Astrocyte of the hippocampus (primary cell): ENCODE data around the gene HOXA11.

Experiments used
- DNase-seq: peaks from one replicate; pipeline ENCODE4 v3.0.0; 2011; ENCODE audit warnings: low read depth, low spot score

The HOXA11 gene

DNA sequence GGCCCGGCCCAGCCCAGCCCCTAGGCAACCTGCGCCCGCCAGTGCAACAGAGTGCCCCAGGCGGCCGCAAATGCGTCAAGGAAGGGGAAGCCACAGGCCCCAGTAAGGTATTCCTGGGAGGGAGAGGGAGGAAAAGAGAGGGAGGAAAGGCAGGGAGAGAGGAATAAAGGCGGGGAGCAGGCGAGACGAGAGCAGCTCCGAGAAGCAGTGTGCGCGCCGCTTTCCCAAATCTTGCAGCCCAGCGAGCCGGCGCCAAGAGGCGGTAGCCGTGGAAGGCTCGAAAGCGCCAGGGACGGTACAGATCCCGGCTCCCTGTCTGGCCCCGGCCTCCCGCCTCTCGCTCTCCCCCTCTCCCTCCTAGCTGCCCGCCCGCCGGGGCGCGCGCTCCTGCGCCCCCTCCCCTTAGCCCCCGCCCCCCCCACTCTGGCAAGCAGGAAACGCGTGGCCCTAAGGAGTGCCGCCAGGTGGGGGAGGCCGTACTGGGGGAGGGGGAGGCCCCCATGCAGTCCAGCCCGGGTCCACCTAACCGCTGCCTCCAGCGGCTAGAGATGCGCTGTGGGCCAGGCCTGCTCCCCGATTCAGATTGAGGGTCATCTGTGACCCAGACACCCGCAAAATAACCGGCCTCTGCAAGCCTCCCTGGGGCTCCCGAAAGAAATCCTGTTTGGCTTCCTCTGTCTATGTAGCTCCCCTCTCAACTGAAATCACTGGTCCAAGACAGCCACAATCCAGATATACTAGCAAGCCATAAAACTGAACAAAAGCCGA, 15.2 kb downstream of the HOXA11 start:
- DNase-seq: no peak

DNA sequence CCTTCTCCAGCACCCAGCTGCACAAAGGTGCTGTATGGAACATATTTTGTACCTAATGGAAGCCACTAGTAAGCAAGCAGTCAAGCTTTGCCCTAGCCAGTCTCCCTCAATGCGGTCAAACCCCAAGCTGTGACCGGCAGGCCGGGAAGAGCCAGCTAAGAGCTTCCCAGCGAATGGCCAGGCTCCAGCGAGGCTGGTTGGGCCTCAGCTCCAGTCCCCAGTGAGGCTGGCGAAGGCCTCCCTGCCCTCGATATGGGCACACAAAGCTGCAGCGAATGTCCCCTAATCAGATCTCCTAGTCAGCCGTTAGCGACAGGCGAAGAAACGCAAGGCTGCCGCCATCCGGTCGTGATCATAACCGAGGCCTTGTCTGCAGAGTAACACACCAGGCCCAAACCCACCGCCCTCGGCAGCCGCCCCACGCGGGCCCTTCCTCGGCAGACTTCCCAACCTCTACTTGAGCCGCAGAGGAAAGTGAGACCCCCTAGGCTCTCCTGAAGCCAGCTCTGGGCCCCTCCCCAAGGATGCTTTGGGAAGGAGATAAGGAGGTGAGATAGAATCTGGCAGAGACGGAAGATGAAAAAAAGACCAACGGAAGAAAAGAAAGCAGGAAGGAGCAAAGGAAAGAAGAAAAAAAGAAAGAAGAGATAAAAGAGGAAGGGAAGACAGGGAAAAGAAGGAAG, 16.6 kb downstream of the HOXA11 start:
- no peak for DNase-seq

DNA sequence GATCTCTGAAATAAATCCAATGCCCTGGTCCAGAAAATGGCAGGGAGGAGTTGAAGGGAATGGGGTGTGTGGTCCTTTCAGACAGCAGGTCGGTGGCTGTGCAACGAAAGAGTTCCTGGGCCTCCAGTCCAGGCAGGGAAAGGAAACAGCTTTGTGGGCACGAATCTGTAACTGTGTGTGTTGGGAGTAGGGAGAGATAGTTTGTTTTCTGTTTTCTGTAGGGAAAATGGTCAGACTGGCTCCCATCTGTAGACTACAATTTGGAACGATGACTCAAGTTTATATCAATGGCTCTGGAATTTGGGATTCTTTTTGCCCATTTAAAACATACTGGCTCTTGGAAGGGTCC, 17.1 kb downstream of the HOXA11 start:
- no peak for DNase-seq

DNA sequence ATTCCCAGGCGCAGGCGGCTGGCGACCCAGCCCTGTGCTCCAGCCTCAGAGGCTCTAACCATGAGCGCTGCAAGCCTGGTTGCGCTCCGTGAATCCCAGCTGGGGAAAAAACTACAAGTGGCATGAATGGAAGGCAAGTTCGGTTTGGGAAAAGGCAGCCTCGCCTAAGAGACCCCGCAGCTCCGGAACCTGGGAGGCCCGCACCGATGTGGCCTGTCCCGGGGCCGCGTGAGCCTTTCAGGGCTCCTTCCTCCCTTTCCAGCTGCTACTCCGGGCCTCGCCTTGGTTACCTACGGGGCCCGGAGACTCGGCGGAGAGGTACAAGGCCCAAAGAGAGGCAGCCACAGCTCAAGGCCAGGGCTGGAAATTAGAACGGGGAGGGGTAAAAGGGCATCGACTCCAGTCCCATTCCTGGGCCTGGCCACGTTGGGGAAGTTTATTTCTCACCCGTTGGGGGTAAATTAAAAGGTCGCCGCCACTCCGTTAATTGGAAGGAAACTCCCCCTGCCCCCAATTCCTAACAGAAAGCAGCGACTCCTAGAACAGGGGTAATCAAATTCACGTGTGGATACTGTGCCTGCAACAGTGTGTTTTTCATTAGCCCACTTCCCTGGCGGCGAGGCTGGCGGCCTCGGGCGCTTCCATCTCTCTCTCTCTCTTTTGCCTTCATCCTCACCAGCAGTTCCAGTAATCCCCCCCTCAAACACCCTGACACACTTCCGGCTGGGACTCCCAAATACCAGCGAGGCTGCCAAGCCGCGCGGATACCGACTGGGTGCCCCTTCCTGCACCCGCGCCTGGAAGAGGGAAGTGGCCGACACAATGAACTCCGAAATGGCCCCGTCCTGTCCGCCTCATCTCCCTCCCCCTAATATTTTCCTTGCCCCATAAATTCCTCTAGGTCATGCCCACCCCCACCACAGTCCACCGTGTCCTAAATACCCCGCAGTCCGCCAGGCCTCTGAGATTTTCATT, 18.2 kb downstream of the HOXA11 start:
- no peak for DNase-seq

DNA sequence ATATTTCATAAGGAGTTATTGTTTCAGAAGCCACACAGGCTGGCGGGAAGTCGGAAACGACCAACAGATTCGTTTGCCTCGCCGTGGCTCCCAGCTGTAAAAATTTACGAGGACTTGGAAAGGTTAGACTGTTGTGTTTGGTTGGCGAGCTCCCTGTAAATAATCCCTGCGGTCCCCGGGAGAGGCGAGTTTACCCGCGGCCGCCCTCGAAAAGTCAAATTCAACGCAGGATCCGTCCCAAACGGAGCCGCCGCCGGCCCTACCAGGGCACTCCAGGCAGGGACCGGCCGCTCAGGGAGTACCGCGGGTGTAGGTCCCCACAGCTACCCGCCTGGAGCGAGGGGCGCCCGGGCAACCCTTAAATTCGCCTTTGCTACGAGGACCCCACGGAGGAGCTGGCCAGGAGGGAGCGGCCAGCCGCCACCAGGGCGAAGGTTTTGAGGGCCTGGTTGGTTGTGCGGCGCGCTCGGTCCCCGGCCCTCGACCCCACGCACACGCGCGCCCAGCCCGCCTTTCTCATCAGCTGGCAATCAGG, 19.0 kb downstream of the HOXA11 start:
- no peak for DNase-seq

DNA sequence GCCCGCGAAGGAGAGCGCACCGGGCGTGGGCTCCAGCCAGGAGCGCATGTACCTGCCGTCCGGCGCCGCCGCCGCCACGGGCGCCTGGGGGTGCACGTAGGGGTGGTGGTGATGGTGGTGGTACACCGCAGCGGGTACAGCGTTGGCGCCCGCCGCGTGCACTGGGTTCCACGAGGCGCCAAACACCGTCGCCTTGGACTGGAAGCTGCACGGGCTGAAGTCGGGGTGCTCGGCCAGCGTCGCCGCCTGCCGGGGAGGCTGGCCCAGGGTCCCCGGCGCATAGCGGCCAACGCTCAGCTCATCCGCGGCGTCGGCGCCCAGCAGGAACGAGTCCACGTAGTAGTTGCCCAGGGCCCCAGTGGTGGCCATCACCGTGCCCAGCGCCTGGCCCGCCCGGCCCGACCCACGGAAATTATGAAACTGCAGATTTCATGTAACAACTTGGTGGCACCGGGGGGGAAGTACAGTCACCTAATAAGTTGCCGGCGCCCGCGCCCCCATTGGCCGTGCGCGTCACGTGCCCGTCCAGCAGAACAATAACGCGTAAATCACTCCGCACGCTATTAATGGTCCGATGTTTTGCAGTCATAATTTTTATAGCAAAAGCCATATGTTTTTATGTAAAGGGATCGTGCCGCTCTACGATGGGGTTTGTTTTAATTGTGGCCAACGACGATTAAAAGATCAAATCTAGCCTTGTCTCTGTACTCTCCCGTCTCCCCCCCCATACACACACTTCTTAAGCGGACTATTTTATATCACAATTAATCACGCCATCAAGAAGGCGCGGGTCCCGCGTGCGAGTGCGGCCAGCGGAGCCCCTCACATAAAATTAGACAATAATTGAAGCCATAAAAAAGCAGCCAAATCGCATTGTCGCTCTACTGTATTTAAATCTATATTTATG, 19.7 kb downstream of the HOXA11 start, which contains the start of gene HOXA9:
TSS of gene HOXA9 (minus strand) at position 449 of the 907 bp plus-strand sequence. CDS start at position 369, 80 bp downstream.
- no peak for DNase-seq

DNA sequence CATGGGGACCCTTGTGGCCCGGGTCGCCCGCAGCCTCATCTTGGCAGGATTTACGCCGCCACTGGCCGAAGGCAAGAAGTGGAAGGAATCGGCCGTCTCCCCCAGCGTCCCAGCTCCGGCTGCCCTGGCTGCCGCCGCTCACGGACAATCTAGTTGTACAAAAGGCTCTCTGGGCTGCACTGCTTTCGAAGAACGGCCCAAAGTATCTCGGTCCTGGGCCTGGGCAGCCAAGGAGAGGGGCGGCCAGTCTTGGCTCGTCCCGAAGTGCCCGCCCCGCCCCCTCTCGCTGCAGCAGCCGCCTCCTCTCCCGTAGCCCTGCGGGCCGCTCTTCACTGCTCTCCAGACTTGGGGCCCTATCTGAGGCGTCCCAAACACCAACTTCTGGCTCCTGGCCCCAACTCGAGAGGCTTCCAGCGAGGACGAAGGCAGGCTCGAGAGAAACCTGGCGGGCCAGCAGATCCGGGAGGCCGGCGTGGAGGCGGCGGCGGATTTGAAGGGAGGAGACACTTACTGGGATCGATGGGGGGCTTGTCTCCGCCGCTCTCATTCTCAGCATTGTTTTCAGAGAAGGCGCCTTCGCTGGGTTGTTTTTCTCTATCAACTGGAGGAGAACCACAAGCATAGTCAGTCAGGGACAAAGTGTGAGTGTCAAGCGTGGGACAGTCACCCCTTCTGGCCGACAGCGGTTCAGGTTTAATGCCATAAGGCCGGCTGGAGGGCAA, 20.5 kb downstream of the HOXA11 start:
- no peak for DNase-seq

DNA sequence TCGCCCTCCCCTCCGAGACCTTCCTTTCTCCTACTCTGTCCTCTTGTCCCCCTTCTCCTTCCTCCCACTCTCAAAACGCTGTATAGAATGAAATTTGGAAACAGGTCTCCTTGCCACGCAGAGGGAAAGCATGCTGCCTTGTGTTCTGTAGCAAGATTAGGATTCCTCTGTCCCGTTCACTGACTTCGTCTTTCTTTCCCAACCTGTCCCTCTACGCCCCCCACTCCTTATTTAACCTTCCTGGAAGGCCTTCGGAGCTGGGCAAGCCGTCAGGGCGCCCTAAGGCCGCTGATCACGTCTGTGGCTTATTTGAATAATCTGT, 21.0 kb downstream of the HOXA11 start:
- no peak for DNase-seq

DNA sequence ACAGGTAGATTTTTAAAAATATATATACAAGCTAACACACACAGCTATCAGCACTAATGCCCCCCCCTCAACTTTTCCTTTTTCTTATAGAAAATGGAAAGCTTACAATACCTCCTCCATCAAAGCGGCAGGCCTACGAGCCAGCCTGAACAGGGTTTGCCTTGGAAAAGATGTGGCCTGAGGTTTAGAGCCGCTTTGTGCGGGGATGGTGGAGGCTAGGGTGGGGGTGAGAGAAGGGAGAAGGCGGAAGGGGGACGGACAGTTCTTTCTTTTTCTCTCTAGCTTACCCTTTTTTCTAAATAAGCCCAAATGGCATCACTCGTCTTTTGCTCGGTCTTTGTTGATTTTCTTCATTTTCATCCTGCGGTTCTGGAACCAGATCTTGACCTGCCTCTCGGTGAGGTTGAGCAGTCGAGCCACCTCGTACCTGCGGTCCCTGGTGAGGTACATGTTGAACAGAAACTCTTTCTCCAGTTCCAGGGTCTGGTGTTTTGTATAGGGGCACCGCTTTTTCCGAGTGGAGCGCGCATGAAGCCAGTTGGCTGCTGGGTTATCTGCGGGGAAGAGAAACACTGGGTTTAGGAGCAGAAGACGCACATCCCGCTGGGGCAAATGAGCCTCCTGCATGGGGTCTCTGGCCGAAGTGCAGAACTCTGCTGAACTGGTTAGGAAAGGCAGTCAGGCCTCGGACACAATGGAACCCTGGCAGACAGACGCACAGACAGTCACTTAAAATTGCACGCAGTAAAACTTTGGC, 21.6 kb downstream of the HOXA11 start:
- no peak for DNase-seq

DNA sequence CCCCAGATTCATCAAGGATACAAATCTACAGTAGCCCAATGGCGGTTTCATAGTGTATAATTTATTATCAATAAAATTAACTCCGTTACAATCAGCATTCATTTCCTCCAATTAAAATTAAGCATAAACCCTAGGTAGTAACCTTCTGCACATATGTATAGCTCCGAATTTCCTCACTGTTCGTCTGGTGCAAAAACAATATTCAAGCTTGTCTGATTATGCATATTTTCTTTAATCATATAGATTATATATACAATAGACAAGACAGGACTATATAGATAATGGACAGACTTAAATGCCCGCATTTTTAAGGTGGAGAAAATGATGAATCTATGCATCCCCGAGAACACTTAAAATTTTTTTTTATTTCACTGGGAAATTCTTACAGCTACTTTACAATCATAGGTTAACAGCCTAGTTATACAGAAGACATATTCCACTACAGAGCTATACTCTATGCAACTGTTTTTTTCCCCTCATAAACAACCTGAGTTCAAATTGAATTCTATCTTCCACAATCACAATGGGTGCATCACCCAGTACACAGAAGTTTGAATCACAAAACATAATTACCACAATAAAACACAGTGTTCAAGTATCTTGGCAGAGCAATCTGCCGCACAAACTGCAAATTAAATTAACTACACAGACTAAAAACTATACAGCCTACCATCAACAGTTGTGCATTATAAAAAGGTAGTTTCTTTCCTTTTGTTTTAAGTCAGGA, 22.3 kb downstream of the HOXA11 start:
- no peak for DNase-seq

DNA sequence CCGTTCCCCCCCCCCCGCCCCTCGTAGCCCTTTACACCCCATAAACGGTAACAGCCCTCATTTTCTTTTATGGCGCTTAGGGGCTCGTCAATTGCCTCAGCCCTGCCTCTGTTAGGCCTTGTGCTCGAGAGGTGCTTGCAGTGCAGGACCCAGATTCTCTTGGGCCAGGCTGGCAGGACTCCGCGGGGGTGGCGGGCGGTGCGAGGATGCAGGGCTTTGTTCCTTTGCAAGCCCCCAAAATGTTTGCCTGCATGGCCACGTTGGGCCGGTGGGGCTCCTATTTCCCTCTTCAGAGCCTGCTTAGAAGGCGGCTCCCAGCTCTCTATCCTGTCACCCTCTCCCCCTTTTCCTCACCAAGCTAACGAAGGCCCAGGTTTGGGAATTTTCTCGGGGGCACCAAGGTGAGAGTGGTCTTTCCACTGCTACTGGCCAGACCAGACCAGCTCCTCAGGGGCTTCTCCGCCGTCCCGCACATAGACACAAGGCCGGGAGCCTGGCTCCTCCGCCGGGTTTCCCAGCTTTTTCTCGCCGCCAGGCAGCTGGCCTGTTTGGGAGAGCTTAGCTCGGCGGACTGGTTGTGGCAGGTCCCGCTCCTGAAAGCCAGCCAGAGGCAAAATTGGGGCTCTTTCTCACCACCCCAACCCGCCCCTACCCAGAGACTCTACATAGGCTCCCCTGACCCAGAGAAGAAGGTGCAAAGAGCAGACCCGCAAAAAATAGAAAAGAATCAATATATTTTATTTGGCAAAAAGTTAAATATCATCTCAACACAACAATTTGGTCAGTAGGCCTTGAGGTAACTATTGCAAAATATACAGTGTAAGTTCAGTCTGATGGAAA, 23.1 kb downstream of the HOXA11 start:
- DNase-seq: no peak

DNA sequence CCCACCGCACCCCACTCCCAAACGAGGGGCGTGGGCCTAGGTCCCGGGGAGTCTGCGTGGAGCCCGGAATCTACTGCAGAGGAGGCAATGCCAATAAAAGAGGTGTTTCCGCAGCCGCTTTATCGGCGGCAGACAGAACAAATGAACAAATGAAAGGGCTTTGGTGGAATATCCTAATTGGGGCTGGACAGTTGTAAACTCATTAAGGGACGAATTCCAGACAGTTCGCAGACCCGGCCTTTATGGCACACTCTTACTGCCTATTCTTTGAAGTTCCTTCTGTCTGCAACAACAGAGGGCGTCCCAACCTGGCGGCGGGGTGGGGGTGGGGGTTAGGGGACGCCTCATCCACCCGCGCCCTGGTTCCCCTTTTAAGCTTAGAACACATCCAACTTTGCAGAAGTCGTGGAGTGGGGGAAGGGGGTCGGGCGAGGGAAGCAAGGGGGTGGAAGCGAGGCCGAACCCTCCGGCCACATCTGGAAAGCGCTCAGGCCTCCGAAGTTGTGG, 23.8 kb downstream of the HOXA11 start:
- no peak for DNase-seq

DNA sequence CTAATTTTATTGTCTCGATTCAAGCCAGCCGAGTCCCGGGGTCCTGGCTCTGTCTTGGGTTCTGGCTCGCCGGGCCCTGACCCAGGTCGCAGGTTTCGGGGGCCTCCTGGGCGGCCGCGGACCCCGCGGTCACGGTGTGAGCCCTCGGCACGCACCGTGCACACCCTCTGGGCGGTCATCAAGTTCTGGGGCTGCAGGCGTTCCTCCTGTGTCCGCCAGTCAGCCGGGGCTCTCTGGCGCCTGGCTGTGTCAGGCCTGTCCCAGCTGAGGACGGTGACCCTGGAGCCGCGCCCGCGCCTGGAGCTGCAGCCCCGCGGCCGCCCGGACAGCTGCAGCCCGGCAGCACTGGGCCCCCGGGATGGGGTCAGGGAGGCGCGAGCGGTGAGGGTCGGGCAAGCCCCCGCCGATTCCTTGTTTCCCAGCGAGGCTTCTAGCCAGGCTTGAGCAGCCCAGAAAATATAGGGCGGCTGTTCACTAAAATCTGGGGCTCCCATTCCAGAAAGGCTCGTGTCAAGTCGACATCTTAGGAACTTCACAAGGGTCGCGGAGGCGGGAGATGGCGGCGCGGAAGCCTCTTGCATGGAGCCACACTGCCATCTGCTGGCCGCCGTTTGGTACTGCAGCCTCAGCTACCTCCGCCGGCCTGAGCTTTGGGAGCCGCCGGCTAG, 24.4 kb downstream of the HOXA11 start:
- peak; percentile 87 for DNase-seq

DNA sequence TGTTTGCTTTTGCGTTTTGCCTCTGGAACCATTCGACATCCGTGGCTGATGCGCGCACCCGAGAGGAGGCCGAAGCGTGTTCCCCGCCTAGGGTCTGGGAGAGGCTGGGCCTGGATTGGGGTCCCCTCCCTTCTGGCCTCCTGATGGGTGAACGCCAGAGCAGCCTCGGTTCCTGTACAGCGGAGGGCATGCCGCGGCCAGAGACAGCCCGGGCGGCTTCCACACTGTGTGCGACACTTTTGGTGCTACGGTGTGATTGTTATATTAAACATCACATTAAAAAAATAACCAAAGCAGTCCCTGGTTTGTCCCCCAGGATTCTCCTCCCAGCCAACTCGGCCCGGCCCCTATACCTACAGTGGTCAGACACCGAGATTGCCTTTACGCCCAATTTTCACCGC, 24.9 kb downstream of the HOXA11 start:
- no peak for DNase-seq

DNA sequence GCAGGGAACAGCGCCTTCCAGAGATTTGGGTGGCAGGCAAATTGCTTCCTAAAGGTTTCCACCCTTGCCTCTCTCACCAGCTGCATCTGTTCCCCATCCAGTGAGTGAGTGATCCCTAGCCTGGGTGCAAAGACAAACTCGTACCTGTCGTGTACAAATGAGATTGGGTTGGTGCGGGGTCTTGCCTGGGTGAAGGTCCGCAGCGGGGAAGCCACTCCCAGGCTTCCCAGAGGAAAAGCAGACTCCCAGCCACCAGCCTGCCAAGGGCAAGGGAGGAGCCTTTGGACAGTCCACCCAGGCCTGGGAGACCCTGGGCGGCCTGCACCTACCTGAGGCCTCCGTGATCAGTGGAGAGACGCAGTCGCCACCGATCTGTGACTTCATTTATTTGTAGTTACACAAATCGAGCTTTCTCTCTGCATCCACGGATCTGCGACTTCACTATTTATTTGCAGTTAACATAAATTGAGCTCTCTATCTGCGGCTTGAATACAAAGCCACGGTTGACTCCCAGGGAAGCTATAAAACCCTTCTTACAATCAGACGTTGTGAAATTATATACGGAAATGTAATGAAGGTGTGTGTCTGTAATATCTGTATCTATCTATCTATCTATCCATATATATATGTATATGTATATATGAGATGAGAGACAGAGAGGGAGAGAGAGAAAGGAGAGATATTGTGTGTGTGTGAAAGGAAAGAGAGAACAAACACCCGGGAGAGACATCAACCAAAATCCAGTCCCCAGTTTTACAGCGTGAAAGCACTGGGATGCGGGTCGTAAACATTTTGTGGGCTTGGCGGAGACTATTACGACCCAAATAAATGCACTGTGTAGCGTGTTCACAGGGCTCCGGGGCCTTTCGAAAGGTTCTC, 25.5 kb downstream of the HOXA11 start:
- DNase-seq: no peak
